MM.1S (cell line): ENCODE measurements around the gene TRAFD1.
"Not testable (repeated sequence)": the region's sequence is repeated elsewhere in the genome, so short reads cannot be mapped to it uniquely, and the experiment has no call there.

ENCODE experiments used
- DNase-seq: peaks from one replicate; pipeline ENCODE4 v3.0.0-alpha.2; 2015
- H2AFZ ChIP-seq: fragments of 300-600 bp; sonication (generic); 2 replicates; pipeline ENCODE4 v1.6.0; 2016; ENCODE audit warnings: antibody characterized with exemption, low read length
- H3F3A ChIP-seq: fragments of 300-600 bp; sonication (generic); 2 replicates; pipeline ENCODE4 v1.6.1; 2016; ENCODE audit warnings: mild to moderate bottlenecking, antibody characterized with exemption, low read length, moderate library complexity, mixed read lengths; ENCODE audit not compliant: insufficient read depth
- H3K27ac ChIP-seq: fragments of 300-600 bp; sonication (generic); 2 replicates; pipeline ENCODE4 v1.5.1; 2016; ENCODE audit warnings: mild to moderate bottlenecking, low read length
- H3K27me3 ChIP-seq: fragments of 300-600 bp; sonication (generic); replicated peaks from 2 replicates; pipeline ENCODE4 v1.6.0; 2016; ENCODE audit warnings: low read length; ENCODE audit not compliant: insufficient read depth
- H3K36me3 ChIP-seq: fragments of 300-600 bp; sonication (generic); replicated peaks from 2 replicates; pipeline ENCODE4 v1.6.1; 2016; ENCODE audit warnings: mild to moderate bottlenecking, low read length, mixed read lengths; ENCODE audit not compliant: insufficient read depth
- H3K4me1 ChIP-seq: fragments of 300-600 bp; sonication (generic); 2 replicates; pipeline ENCODE4 v1.6.1; 2016; ENCODE audit warnings: low read length, mixed read lengths
- H3K4me2 ChIP-seq: fragments of 300-600 bp; sonication (generic); 2 replicates; pipeline ENCODE4 v1.6.0; 2016; ENCODE audit warnings: low read depth, low read length
- H3K4me3 ChIP-seq: fragments of 300-600 bp; sonication (generic); 2 replicates; pipeline ENCODE4 v1.5.1; 2016; ENCODE audit warnings: low read length, mixed read lengths
- H3K79me2 ChIP-seq: fragments of 300-600 bp; sonication (generic); 2 replicates; pipeline ENCODE4 v1.6.1; 2016; ENCODE audit warnings: mixed run types, low read length, mixed read lengths
- H3K9ac ChIP-seq: fragments of 300-600 bp; sonication (generic); 2 replicates; pipeline ENCODE4 v1.6.1; 2016; ENCODE audit warnings: low read length, mixed read lengths
- H3K9me2 ChIP-seq: fragments of 300-600 bp; sonication (generic); replicated peaks from 2 replicates; pipeline ENCODE4 v1.6.1; 2016; ENCODE audit warnings: mild to moderate bottlenecking, low read length, mixed read lengths; ENCODE audit not compliant: insufficient read depth
- H3K9me3 ChIP-seq: fragments of 300-600 bp; sonication (generic); replicated peaks from 2 replicates; pipeline ENCODE4 v1.6.1; 2016; ENCODE audit warnings: mild to moderate bottlenecking, low read length, mixed read lengths; ENCODE audit not compliant: insufficient read depth
- H4K20me1 ChIP-seq: fragments of 300-600 bp; sonication (generic); 2 replicates; pipeline ENCODE4 v1.6.1; 2016; ENCODE audit warnings: mild to moderate bottlenecking, low read length, moderate library complexity, mixed read lengths; ENCODE audit not compliant: insufficient read depth
- EZH2 ChIP-seq: fragments of 300-600 bp; sonication (generic); optimal IDR thresholded peaks from 2 replicates; pipeline ENCODE3; 2017; ENCODE audit warnings: low read depth, mild to moderate bottlenecking, antibody characterized with exemption, low read length, mixed read lengths
- EZH2phosphoT487 ChIP-seq: fragments of 300-600 bp; sonication (generic); IDR thresholded peaks from 2 replicates; pipeline ENCODE4 v1.6.1; 2018; ENCODE audit warnings: antibody characterized with exemption, low read length
- TF ChIP-seq, protein P1 (sequence below): fragments of 300-600 bp; sonication (generic); IDR thresholded peaks from 2 replicates; pipeline ENCODE4 v1.5.1; 2016; ENCODE audit warnings: antibody characterized with exemption, low read length, mixed read lengths

TRAFD1 gene

GRCh38 chr12:112102127-112102526, 23.2 kb upstream of the TRAFD1 start:
- Histone ChIP-seq H3K79me2 (peaks cover 73% of the 10 kb centered on the region), H3K27ac (no peak overlapping the region), H3K36me3 (no peaks in the 10 kb centered on the region), H2AFZ (no peak overlapping the region), H3K4me3 (no peak overlapping the region), H3K27me3 (no peaks in the 10 kb centered on the region), H3K4me2 (no peak overlapping the region), H3K4me1 (no peaks in the 10 kb centered on the region), H3K9ac (no peak overlapping the region), H3K9me3 (no peaks in the 10 kb centered on the region), H4K20me1 (0 out of 2 replicates have a peak, but pooled peaks cover 6% of the 10 kb centered on the region), H3F3A (no peaks in the 10 kb centered on the region), H3K9me2 (no peaks in the 10 kb centered on the region)
- no peak for DNase-seq
- TF ChIP-seq EZH2, result no peak
- TF ChIP-seq, protein P1, sequence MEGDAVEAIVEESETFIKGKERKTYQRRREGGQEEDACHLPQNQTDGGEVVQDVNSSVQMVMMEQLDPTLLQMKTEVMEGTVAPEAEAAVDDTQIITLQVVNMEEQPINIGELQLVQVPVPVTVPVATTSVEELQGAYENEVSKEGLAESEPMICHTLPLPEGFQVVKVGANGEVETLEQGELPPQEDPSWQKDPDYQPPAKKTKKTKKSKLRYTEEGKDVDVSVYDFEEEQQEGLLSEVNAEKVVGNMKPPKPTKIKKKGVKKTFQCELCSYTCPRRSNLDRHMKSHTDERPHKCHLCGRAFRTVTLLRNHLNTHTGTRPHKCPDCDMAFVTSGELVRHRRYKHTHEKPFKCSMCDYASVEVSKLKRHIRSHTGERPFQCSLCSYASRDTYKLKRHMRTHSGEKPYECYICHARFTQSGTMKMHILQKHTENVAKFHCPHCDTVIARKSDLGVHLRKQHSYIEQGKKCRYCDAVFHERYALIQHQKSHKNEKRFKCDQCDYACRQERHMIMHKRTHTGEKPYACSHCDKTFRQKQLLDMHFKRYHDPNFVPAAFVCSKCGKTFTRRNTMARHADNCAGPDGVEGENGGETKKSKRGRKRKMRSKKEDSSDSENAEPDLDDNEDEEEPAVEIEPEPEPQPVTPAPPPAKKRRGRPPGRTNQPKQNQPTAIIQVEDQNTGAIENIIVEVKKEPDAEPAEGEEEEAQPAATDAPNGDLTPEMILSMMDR, result no peak
- TF ChIP-seq EZH2phosphoT487, result no peak

- not testable (repeated sequence) for H3K9ac ChIP-seq, H3K9me2 ChIP-seq, H2AFZ ChIP-seq, H3F3A ChIP-seq, H3K27ac ChIP-seq, DNase-seq, H3K9me3 ChIP-seq, H3K4me3 ChIP-seq, H4K20me1 ChIP-seq, H3K27me3 ChIP-seq, H3K4me2 ChIP-seq, H3K4me1 ChIP-seq, H3K36me3 ChIP-seq
- H3K79me2 ChIP-seq, result peaks cover 79% of the 10 kb centered on the region
These were observed 22.6 kb upstream of the TRAFD1 start for GRCh38 chr12:112102746-112103145.

DNA sequence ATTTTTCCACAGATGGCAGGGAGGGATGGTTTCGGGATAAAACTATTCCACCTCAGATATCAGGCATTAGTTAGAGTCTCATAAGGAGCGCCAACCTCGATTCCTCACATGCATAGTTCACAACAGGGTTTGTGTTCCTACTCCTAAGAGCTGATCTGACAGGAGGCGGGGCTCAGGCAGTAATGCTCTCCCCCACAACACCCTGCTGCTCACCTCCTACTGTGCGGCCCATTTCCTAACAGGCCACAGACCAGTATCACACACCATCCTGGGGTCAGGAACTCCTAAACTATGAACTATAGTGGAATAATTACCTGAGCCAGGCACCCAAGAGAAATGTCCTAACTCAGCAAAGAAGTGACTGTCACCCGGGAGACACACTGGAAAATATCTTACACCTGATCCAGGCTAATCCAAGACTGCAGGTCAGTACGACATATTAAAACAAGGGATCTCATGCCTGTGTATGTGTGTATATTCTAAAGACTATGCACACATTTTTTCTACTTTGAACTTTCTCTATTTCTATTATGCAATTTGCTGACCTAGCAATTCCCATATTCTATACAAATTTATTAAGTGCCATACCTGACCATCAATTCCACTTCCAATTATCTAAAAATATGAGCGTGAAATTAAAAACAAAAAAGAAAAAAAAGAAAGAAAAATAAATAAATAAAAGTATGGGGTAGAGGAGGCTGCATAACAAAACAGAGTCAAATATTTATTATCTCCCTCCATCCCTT, 21.4 kb upstream of the TRAFD1 start:
- no peaks in the 10 kb centered on the region for H3K36me3 ChIP-seq
- no peak overlapping the region for H3K4me2 ChIP-seq
- TF ChIP-seq, protein P1, result no peak
- TF ChIP-seq EZH2, result no peak

GRCh38 chr12:112105891-112106290, 19.5 kb upstream of the TRAFD1 start:
- TF ChIP-seq EZH2phosphoT487, result no peak
- TF ChIP-seq EZH2, result no peak
- TF ChIP-seq, protein P1, result no peak
- H3K79me2 ChIP-seq, result peaks cover 73% of the 10 kb centered on the region
- no peaks in the 10 kb centered on the region for H3K4me1 ChIP-seq
- no peaks in the 10 kb centered on the region for H3F3A ChIP-seq
- no peaks in the 10 kb centered on the region for H3K9me3 ChIP-seq
- H4K20me1 ChIP-seq, result 0 out of 2 replicates have a peak, but pooled peaks cover 6% of the 10 kb centered on the region
- DNase-seq, result no peak
- no peaks in the 10 kb centered on the region for H3K27me3 ChIP-seq
- no peak overlapping the region for H3K9ac ChIP-seq
- H3K27ac ChIP-seq, result no peak overlapping the region
- H3K4me3 ChIP-seq, result no peak overlapping the region
- H3K4me2 ChIP-seq, result no peak overlapping the region
- H3K36me3 ChIP-seq, result no peaks in the 10 kb centered on the region
- no peaks in the 10 kb centered on the region for H3K9me2 ChIP-seq
- no peak overlapping the region for H2AFZ ChIP-seq

More for the DNA sequence above, 21.4 kb upstream of the TRAFD1 start:
- no peak overlapping the region for H3K27ac ChIP-seq
- H3K27me3 ChIP-seq, result no peaks in the 10 kb centered on the region
- no peak overlapping the region for H3K4me3 ChIP-seq
- no peaks in the 10 kb centered on the region for H3K9me3 ChIP-seq
- H3K4me1 ChIP-seq, result no peaks in the 10 kb centered on the region
- no peak overlapping the region for H3K9ac ChIP-seq
- no peaks in the 10 kb centered on the region for H3F3A ChIP-seq
- H3K9me2 ChIP-seq, result no peaks in the 10 kb centered on the region
- no peak overlapping the region for H2AFZ ChIP-seq
- H4K20me1 ChIP-seq, result 0 out of 2 replicates have a peak, but pooled peaks cover 6% of the 10 kb centered on the region
- DNase-seq, result no peak
- peaks cover 82% of the 10 kb centered on the region for H3K79me2 ChIP-seq
